ENCODE measurements around the gene ARSB.

- TF ChIP-seq CTCF (IDR thresholded peaks at IDR 0.05) (no peak), ZFX (IDR thresholded peaks at IDR 0.05; ENCODE audit: borderline replicate concordance) (no peak)
Observed at GRCh38 chr5:78959767-78960166, 25.3 kb downstream of the ARSB start.

Measured in 22Rv1 (cell line).